Colonic mucosa (tissue), 4 donors: ENCODE data around the gene MKNK1. TPM values are rescaled to one million over a fixed set of nuclear protein-coding genes. Genes with fewer than 3 reads are reported as not detected.

Experiments
- DNase-seq: peaks from one replicate; pipeline ENCODE4 v3.0.0-alpha.2; 2020
- H3K27ac ChIP-seq: fragments of 200-600 bp; one replicate; pipeline ENCODE4 v1.8.0; 2021
- H3K27me3 ChIP-seq: fragments of 200-600 bp; one replicate; pipeline ENCODE4 v1.8.0; 2021
- H3K36me3 ChIP-seq: fragments of 200-600 bp; one replicate; pipeline ENCODE4 v1.8.0; 2021
- H3K4me1 ChIP-seq: fragments of 200-600 bp; one replicate; pipeline ENCODE4 v1.8.0; 2021; ENCODE audit warnings: mild to moderate bottlenecking
- H3K4me3 ChIP-seq: fragments of 200-600 bp; one replicate; pipeline ENCODE4 v1.8.0; 2021
- H3K9ac ChIP-seq, 2 donors: one replicate each; pipeline ENCODE4 v1.7.0; 2013; ENCODE audit warnings: control low read depth in 2 of 2, low read depth in 2 of 2, low read length in 2 of 2
- H3K9me3 ChIP-seq: fragments of 200-600 bp; one replicate; pipeline ENCODE4 v1.8.0; 2021
- CTCF ChIP-seq: fragments of 200-600 bp; IDR thresholded peaks from one replicate; pipeline ENCODE4 v1.8.0; 2022; ENCODE audit warnings: antibody characterized with exemption, mild to moderate bottlenecking
- intact Hi-C: fragments of 100-400 bp; cut with DNase I; formaldehyde crosslinking; loops from one replicate; pipeline ENCODE4 v1.14.1; 2022
- total RNA-seq, 2 donors: library from RNA; stranded (reverse); fragmentation: NEBNext Ultra II Directional in 1 of 2; extraction: Animal tissue kit (Norgen Biotek cat#: 25700) in 1 of 2; gene quantifications; one replicate each; pipeline ENCODE4 v1.2.1, GENCODE V29; 2021
- donor health status: healthy.
- donor health status: DM: no; HTN: no; CAD: no.
- donor health status: DM: no; HTN: no; CAD: no.

Gene MKNK1
- total RNA-seq, 2 donors from 2014 or later = 27.0 to 36.8 TPM

- H3K27ac ChIP-seq = no peak overlapping the region
- no peak overlapping the region for H3K9ac ChIP-seq
- no peaks in the 10 kb centered on the region for H3K4me1 ChIP-seq
- intact Hi-C loops = no loop called here
- TF ChIP-seq CTCF = no peak
- no peak for DNase-seq
- H3K9me3 ChIP-seq = no peaks in the 10 kb centered on the region
- no peak overlapping the region for H3K4me3 ChIP-seq
- no peaks in the 10 kb centered on the region for H3K27me3 ChIP-seq
- H3K36me3 ChIP-seq = no peaks in the 10 kb centered on the region
Observed at GRCh38 chr1:46554236-46554596, 49.9 kb downstream of the MKNK1 start.

- no peak overlapping the region for H3K9ac ChIP-seq
- H3K27ac ChIP-seq = no peak overlapping the region
- no peak overlapping the region for H3K4me3 ChIP-seq
- H3K9me3 ChIP-seq = no peaks in the 10 kb centered on the region
- H3K36me3 ChIP-seq = no peaks in the 10 kb centered on the region
- TF ChIP-seq CTCF = no peak
- H3K4me1 ChIP-seq = no peaks in the 10 kb centered on the region
- no peak for DNase-seq
- no peaks in the 10 kb centered on the region for H3K27me3 ChIP-seq
- intact Hi-C loops = no loop called here
Observed at GRCh38 chr1:46553506-46553905, 50.6 kb downstream of the MKNK1 start.

- no peak overlapping the region for H3K27ac ChIP-seq
- H3K4me1 ChIP-seq = no peaks in the 10 kb centered on the region
- no peak for TF ChIP-seq CTCF
- H3K27me3 ChIP-seq = no peaks in the 10 kb centered on the region
- intact Hi-C loops = no loop called here
- DNase-seq = no peak
- no peaks in the 10 kb centered on the region for H3K36me3 ChIP-seq
- H3K9ac ChIP-seq = peak overlapping the region in 1 of 2 donors; percentile 12
- H3K4me3 ChIP-seq = no peak overlapping the region
- H3K9me3 ChIP-seq = no peaks in the 10 kb centered on the region
Observed at GRCh38 chr1:46552357-46553237, 51.5 kb downstream of the MKNK1 start.

- Histone ChIP-seq H3K9me3 (no peaks in the 10 kb centered on the region), H3K9ac (peak within 1 kb of the TSS in 1 of 2 donors; percentile 12), H3K4me3 (no peak within 1 kb of the TSS), H3K27me3 (no peaks in the 10 kb centered on the region), H3K36me3 (no peaks in the 10 kb centered on the region), H3K27ac (no peak within 1 kb of the TSS), H3K4me1 (no peaks in the 10 kb centered on the region)
- no peak for DNase-seq
- no peak for TF ChIP-seq CTCF
- intact Hi-C loops = no loop called here
Observed at GRCh38 chr1:46551597-46552095, 52.4 kb downstream of the MKNK1 start, which contains the start of gene KNCN. KNCN (minus strand) TSS chr1:46551647; CDS start chr1:46551215, 432 bp downstream.

- Histone ChIP-seq H3K4me1 (no peaks in the 10 kb centered on the region), H3K9me3 (no peaks in the 10 kb centered on the region), H3K36me3 (no peaks in the 10 kb centered on the region), H3K4me3 (no peak overlapping the region), H3K27me3 (no peaks in the 10 kb centered on the region), H3K27ac (no peak overlapping the region), H3K9ac (no peak overlapping the region)
- TF ChIP-seq CTCF = no peak
- peak; percentile 41 for DNase-seq
- intact Hi-C loops = no loop called here
Observed at GRCh38 chr1:46550751-46551231, 53.3 kb downstream of the MKNK1 start.
